ENCODE data around the gene NR2C2AP. TPM values are rescaled to one million over a fixed set of nuclear protein-coding genes. Genes with fewer than 3 reads are reported as not detected.

NR2C2AP gene
- total and polyA plus RNA-seq, 2 of the 13 experiments (the other 11 are each of a cell fraction or from before 2014, with no cell fraction given), result 12.2 to 26.8 TPM

GRCh38 chr19:19185853-19186740 lies 17.1 kb downstream of the NR2C2AP start (continued):
- TF ChIP-seq, protein P1, sequence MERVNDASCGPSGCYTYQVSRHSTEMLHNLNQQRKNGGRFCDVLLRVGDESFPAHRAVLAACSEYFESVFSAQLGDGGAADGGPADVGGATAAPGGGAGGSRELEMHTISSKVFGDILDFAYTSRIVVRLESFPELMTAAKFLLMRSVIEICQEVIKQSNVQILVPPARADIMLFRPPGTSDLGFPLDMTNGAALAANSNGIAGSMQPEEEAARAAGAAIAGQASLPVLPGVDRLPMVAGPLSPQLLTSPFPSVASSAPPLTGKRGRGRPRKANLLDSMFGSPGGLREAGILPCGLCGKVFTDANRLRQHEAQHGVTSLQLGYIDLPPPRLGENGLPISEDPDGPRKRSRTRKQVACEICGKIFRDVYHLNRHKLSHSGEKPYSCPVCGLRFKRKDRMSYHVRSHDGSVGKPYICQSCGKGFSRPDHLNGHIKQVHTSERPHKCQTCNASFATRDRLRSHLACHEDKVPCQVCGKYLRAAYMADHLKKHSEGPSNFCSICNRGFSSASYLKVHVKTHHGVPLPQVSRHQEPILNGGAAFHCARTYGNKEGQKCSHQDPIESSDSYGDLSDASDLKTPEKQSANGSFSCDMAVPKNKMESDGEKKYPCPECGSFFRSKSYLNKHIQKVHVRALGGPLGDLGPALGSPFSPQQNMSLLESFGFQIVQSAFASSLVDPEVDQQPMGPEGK (CRISPR knock-in tag; IDR thresholded peaks at IDR 0.05), result peak; percentile 74
- TF ChIP-seq, protein P2, sequence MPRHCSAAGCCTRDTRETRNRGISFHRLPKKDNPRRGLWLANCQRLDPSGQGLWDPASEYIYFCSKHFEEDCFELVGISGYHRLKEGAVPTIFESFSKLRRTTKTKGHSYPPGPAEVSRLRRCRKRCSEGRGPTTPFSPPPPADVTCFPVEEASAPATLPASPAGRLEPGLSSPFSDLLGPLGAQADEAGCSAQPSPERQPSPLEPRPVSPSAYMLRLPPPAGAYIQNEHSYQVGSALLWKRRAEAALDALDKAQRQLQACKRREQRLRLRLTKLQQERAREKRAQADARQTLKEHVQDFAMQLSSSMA (CRISPR knock-in tag; IDR thresholded peaks at IDR 0.05), result no peak
- TF ChIP-seq ZNF563 (CRISPR knock-in tag; IDR thresholded peaks at IDR 0.05) (no peak), YY1 (IDR thresholded peaks at IDR 0.05; ENCODE audit: insufficient read depth, insufficient replicate concordance, low read depth, low read length) (peak; percentile 16), ZNF235 (CRISPR knock-in tag; IDR thresholded peaks at IDR 0.05; ENCODE audit: borderline replicate concordance) (no peak), REPIN1 (CRISPR knock-in tag; IDR thresholded peaks at IDR 0.05; ENCODE audit: borderline replicate concordance, low read depth) (0 out of 2 replicates have a peak, but pooled peaks have one; percentile 56), SMC3 (IDR thresholded peaks at IDR 0.05; ENCODE audit: low read length) (peak; percentile 42), SPEN (CRISPR knock-in tag; IDR thresholded peaks at IDR 0.05; ENCODE audit: low read depth) (0 out of 2 replicates have a peak, but pooled peaks have one; percentile 23), LCORL (IDR thresholded peaks at IDR 0.05) (no peak), LCORL (CRISPR knock-in tag; IDR thresholded peaks at IDR 0.05) (0 out of 2 replicates have a peak, but pooled peaks have one; percentile 23), RFXAP (CRISPR knock-in tag; IDR thresholded peaks at IDR 0.05; ENCODE audit: borderline replicate concordance) (no peak)
- TF ChIP-seq, protein P3, sequence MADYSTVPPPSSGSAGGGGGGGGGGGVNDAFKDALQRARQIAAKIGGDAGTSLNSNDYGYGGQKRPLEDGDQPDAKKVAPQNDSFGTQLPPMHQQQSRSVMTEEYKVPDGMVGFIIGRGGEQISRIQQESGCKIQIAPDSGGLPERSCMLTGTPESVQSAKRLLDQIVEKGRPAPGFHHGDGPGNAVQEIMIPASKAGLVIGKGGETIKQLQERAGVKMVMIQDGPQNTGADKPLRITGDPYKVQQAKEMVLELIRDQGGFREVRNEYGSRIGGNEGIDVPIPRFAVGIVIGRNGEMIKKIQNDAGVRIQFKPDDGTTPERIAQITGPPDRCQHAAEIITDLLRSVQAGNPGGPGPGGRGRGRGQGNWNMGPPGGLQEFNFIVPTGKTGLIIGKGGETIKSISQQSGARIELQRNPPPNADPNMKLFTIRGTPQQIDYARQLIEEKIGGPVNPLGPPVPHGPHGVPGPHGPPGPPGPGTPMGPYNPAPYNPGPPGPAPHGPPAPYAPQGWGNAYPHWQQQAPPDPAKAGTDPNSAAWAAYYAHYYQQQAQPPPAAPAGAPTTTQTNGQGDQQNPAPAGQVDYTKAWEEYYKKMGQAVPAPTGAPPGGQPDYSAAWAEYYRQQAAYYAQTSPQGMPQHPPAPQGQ (CRISPR knock-in tag; IDR thresholded peaks at IDR 0.05; ENCODE audit: borderline replicate concordance), result no peak

All from HepG2 (cell line).